Lung microvascular endothelial cell (primary cell): ENCODE data around the gene CASTOR1. TPM values are rescaled to one million over a fixed set of nuclear protein-coding genes. Genes with fewer than 3 reads are reported as not detected.
"Not testable (repeated sequence)": the region's sequence is repeated elsewhere in the genome, so short reads cannot be mapped to it uniquely, and the experiment has no call there.

Experiments used
- DNase-seq, 2 donors: peaks; one replicate each; pipeline versions ENCODE4 v3.0.0 to v3.0.0-alpha.2; 2010; ENCODE audit warnings: low read depth in 2 of 2
- total RNA-seq: library from RNA; depleted of rRNA; stranded (reverse); fragments of >200 nt; gene quantifications from 2 replicates; pipeline ENCODE4 v1.2.1, GENCODE V29; 2014

Gene CASTOR1
- total RNA-seq: 5.0 and 6.5 TPM in 2 replicates

- DNase-seq: peak; percentile 98
These were observed at the start of gene CASTOR1 for GRCh38 chr22:30289141-30289979. TSS of gene CASTOR1 (minus strand) at chr22:30289505. CDS start at chr22:30289497, 8 bp downstream.

- no peak for DNase-seq
These were observed 49.5 kb upstream of the CASTOR1 start for GRCh38 chr22:30338802-30339201.

DNA sequence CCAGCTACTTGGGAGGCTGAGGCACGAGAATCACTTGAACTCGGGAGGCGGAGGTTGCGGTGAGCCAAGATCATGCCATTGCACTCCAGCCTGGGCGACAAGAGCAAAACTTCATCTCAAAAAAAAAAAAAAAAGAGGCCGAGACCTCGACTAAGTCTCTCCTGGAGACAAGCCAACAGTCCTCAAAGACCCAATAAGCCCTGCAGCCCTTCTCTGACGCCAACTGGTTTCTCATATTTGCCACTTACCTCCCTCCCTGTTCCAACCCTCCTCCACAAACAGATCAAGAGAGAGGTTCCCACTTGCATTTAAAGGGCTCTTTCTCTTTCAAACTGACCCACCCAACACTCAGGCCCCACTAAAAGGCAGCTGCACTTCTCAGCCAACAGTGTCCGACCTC lies 49.0 kb upstream of the CASTOR1 start:
- not testable (repeated sequence) for DNase-seq

DNA sequence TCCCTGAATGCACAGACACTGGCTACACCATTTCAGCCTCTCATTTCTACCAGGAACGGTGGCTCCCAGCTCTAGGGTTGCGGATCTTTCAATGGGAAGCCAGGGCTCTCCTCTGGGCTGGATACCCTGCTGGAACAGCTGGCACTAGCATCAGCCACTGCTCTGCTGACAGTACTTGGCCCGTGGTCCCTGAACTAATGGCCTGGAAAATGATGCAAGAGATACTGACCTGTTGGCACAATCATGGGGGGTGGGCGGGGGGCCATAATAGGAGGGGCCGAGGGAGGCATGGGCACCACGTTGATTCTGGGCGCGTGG lies 48.1 kb upstream of the CASTOR1 start:
- no peak for DNase-seq

GRCh38 chr22:30336752-30337460 lies 47.6 kb upstream of the CASTOR1 start:
- no peak for DNase-seq

DNA sequence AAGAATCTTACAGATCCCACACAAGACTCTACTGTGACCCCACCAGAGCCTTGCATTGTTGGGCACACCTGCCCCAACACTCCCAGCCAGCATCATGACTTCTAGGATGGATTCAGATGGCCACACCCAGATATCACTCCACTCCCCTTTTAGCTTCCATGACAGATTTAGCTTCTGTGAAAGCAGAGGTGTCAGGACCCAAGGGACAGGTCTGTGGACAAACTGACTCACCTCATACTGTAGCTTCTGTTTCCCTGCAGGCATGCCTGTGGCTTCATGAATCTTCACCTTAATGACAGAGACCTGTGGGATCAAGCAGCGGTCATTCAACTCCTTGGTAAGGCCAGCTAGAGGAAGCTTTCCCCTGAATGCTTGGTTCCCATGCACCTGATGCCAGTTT lies 45.9 kb upstream of the CASTOR1 start:
- DNase-seq: no peak

GRCh38 chr22:30334646-30335045 lies 45.3 kb upstream of the CASTOR1 start:
- no peak for DNase-seq

DNA sequence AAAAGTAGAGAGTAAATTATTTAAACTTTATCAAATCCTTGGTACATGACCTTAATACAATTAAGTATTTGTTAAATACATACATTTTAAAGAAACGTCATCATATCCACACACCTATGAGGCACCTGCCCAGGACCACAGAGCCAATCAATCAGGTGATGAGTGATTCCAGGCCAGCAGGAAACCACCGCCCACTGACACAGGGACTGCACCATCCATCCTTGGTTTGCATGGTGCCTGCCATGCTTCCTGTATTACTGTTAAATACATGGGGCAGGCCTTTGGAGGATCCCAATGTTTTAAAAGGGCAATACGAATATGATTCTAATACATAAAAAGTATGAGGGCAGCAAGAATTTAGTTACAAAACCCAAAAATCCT lies 44.4 kb upstream of the CASTOR1 start:
- no peak for DNase-seq

- DNase-seq: no peak
These were observed 43.8 kb upstream of the CASTOR1 start for GRCh38 chr22:30332994-30333706.

GRCh38 chr22:30332551-30332950 lies 43.2 kb upstream of the CASTOR1 start:
- DNase-seq: no peak

GRCh38 chr22:30328466-30329049 lies 39.3 kb upstream of the CASTOR1 start:
- no peak for DNase-seq

DNA sequence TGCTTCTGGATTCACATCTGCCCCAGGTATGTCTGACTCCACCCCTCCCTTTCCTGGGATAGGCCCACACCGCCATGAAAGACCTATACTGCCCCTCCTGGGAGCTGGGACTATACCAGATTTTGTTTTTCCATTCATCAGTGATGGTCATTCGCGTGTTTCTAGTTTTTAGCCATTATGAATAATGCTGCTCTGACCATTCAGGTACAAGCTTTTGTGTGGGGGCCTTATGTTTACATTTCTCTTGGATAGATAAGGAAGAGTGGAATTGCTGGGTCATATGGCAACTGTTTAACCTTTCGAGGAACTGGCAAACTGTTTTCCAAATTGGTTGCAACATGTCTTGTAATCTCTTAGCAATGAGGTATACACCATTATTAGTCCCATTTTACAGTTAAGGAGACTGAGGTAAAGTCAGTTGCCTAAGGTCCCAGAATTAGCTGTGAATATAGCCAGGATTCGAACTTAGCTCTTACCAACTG lies 38.6 kb upstream of the CASTOR1 start:
- DNase-seq: peak in 1 of 2 donors; percentile 25

GRCh38 chr22:30326706-30327362 lies 37.5 kb upstream of the CASTOR1 start, which contains the start of gene TBC1D10A:
TSS of gene TBC1D10A (minus strand) at chr22:30326941. CDS start at chr22:30326881, 60 bp downstream.
- DNase-seq: peak; percentile 87 to 90

DNA sequence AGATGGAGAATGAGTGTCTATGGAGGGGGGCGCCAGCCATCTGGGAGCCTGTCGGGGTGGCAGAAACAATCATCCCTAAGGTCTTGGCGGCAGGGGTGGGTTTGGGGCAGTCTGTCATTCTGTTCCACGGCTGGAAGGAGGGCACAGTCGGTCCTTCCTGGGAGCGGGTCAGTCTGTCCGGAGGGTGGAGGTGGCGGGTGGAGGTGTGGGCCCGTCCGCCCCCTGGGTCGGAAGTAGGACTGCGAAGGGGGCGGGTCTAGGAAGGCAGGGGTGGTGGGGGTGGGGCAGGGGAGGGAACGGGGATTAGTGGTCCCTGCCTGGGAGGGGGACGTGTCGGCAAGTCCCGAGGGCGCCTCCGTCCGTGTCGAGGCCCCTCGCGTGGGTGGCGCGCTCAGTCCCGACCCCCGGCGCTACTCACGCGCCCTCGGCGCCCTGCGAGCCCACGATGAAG lies 37.0 kb upstream of the CASTOR1 start:
- DNase-seq: no peak

DNA sequence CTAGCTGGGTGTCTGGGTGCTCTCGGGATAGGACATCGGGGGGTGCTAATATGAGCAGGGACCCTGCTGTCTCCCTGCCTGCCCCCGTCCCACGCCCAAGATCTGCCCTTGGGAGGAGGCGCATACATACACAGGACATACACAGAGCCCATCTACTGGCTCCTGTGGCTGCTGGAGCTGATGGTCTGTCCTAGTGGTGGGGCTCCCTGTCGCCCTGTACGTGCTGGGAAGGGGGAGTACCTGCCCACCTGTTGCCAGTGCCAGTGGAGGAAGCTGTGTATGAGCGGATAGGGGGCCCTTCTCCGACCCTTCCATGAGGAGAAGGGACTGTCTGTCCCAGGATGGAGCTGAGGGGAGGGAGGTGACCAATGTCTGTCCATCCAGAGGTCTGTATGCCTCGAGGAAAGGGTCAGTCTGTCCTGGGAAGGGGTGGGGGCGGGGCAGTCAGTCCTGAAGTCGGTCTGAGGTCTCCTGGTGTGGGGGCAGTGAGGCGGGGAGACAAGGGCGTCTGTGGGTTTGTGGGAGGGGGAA lies 36.5 kb upstream of the CASTOR1 start:
- DNase-seq: no peak

DNA sequence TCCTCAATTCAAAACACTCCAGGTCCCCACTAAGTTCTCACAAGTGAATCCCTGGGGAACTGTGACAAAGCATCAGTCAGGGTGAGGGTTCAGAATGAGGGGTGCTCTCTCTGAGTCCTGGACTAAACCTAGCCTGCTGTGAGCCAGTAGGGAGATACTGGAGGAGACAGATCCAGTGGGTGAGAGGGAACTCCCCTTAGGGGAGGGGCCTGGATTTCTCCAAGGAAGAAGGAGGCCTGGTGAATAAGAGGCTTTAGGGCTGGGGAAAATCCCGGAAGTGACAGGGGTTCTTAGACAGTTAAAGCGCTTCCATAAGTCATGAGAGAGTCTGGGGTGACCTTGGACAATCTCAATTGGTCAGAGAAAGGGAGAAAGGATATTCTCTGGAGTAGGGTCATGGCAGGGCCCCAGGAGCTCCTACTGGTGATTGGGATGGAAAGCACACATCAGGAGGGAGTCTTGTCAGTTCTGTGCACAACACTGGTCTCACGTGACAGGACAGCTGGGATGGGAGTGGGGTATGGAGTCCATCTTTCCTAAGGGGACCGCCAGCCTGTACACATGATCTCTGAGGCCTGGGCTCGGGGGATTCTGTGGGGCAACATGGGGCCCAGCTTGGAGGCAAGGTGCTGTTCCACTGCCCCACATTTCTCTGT lies 35.9 kb upstream of the CASTOR1 start:
- peak in 1 of 2 donors; percentile 80 for DNase-seq

DNA sequence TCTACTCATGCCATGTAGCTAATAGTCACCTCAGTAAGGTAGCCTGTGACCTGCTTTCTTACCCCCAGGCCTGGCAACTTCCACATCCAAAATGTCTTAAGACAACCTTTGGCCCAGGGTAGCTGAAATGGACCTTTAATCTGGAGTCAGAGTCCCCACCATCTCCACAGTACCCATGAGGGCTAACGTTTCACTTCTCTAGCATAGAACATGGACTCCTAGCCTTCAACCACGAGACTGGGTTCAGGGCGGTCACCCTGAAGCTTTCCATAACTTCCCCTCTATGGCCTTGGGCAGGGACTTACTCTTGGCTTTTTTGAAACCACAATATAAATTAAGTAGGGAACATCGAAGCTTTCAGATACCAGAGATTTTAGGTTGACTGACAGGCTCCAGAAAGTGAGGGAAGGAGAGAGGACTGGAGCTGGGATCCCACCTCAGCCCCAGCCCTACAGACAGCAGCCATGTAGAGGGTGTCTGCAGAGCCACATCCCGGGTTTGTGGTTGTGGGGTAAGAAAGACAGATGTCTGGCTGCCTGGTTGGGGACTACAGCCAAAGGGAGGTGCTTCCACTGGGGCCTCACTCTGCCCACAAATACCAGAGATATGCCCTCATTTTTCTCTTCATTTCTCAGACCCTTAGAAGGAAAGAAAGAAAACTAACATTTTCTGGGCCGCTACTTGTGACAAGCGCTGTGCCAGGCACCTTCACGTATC lies 34.9 kb upstream of the CASTOR1 start:
- no peak for DNase-seq

DNA sequence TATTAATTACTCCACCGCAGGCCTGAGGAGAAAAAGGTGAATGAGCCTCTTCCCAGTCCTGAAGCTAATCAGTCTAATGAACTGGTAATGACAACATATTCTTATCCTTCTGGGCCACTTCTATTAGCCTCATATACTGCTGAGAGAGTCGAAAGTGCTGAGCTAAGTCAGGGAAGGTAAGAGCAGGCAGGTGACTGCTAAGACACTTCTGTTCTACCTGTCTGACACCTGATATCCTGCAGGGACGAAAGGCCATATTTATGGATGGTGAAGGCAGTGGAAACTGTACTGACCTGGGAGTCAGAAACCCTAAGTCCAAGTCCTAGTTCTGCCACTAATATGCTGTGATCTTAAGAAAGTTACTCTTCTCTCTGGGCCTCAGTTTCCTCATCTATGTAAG lies 33.9 kb upstream of the CASTOR1 start:
- DNase-seq: no peak

GRCh38 chr22:30321461-30321860 lies 32.2 kb upstream of the CASTOR1 start:
- DNase-seq: no peak
